ENCODE measurements around the gene NDUFA11. TPM values are rescaled to one million over a fixed set of nuclear protein-coding genes. Genes with fewer than 3 reads are reported as not detected.

NDUFA11 gene
- total RNA-seq, 2 experiments from 2014 or later: 280 to 293 TPM

- Histone ChIP-seq H4K20me1 (ENCODE audit: insufficient read depth, low read length) (no peaks in the 10 kb centered on the region; the same call in 1 of the 2 replicates), H2AFZ (ENCODE audit: low read length) (no peak overlapping the region), H3K4me1 (ENCODE audit: insufficient read depth, low read length, poor library complexity, severe bottlenecking) (no peaks in the 10 kb centered on the region), H3K4me2 (ENCODE audit: low read length) (no peak overlapping the region), H3K36me3 (ENCODE audit: insufficient read depth, low read length) (peaks cover 94% of the 10 kb centered on the region), H3K4me3 (ENCODE audit: low read depth, low read length, poor library complexity, severe bottlenecking) (no peak overlapping the region), H3K9me2 (ENCODE audit: insufficient read depth, low read length) (no peaks in the 10 kb centered on the region), H3K9me3 (ENCODE audit: low read length) (no peaks in the 10 kb centered on the region), H3K27ac (ENCODE audit: low read depth, low read length, poor library complexity, severe bottlenecking) (no peak overlapping the region), H3K79me2 (ENCODE audit: insufficient read depth, low read depth, low read length) (no peaks in the 10 kb centered on the region)
- no peak for DNase-seq (ENCODE audit: low spot score)
- TF ChIP-seq CTCF (conservative IDR thresholded peaks at IDR 0.05; ENCODE audit: low read length): no peak
- no peak for TF ChIP-seq EZH2phosphoT487 (IDR thresholded peaks at IDR 0.05; ENCODE audit: borderline replicate concordance, low read depth, low read length)
- POLR2A ChIA-PET: no interaction called here
- CTCF ChIA-PET (ENCODE audit: unreplicated experiment): no interaction called here
- intact Hi-C loops (cut with micrococcal nuclease; ENCODE audit: unreplicated experiment): no loop called here
- BruUV-seq (replicated peaks): no TSS peak
Observed at GRCh38 chr19:5922161-5922545, 18.6 kb upstream of the NDUFA11 start.

- DNase-seq (ENCODE audit: low spot score): no peak
- POLR2A ChIA-PET: no interaction called here
- no TSS peak for BruUV-seq (replicated peaks)
Observed at GRCh38 chr19:5921516-5922160, 18.0 kb upstream of the NDUFA11 start.

More at GRCh38 chr19:5921516-5922160, 18.0 kb upstream of the NDUFA11 start:
- TF ChIP-seq EZH2phosphoT487 (IDR thresholded peaks at IDR 0.05; ENCODE audit: borderline replicate concordance, low read depth, low read length) (no peak), CTCF (conservative IDR thresholded peaks at IDR 0.05; ENCODE audit: low read length) (no peak)
- H2AFZ ChIP-seq (ENCODE audit: low read length): no peak overlapping the region
- CTCF ChIA-PET (ENCODE audit: unreplicated experiment): no interaction called here
- peaks cover 94% of the 10 kb centered on the region for H3K36me3 ChIP-seq (ENCODE audit: insufficient read depth, low read length)
- no peaks in the 10 kb centered on the region; the same call in 1 of the 2 replicates for H4K20me1 ChIP-seq (ENCODE audit: insufficient read depth, low read length)
- H3K4me2 ChIP-seq (ENCODE audit: low read length): no peak overlapping the region
- no peaks in the 10 kb centered on the region for H3K79me2 ChIP-seq (ENCODE audit: insufficient read depth, low read depth, low read length)
- intact Hi-C loops (cut with micrococcal nuclease; ENCODE audit: unreplicated experiment): no loop called here
- H3K9me3 ChIP-seq (ENCODE audit: low read length): no peaks in the 10 kb centered on the region
- H3K27ac ChIP-seq (ENCODE audit: low read depth, low read length, poor library complexity, severe bottlenecking): no peak overlapping the region
- H3K9me2 ChIP-seq (ENCODE audit: insufficient read depth, low read length): no peaks in the 10 kb centered on the region
- H3K4me1 ChIP-seq (ENCODE audit: insufficient read depth, low read length, poor library complexity, severe bottlenecking): no peaks in the 10 kb centered on the region
- H3K4me3 ChIP-seq (ENCODE audit: low read depth, low read length, poor library complexity, severe bottlenecking): no peak overlapping the region

Data from OCI-LY7 (cell line).